CD4-positive, alpha-beta T cell treated with Interleukin-2 at 100 ng/mL for 4 hours (primary cell): Measurements from ENCODE around the gene SIPA1L3.

Experiments
- DNase-seq: peaks from one replicate; pipeline ENCODE4 v3.0.0-alpha.2; 2020; ENCODE audit warnings: low spot score

SIPA1L3 gene

GRCh38 chr19:38193445-38193844, 286.4 kb downstream of the SIPA1L3 start:
- no peak for DNase-seq

- no peak for DNase-seq
These were observed 287.2 kb downstream of the SIPA1L3 start for GRCh38 chr19:38194061-38194701.

GRCh38 chr19:38195237-38195636, 288.2 kb downstream of the SIPA1L3 start:
- DNase-seq, result no peak

DNA sequence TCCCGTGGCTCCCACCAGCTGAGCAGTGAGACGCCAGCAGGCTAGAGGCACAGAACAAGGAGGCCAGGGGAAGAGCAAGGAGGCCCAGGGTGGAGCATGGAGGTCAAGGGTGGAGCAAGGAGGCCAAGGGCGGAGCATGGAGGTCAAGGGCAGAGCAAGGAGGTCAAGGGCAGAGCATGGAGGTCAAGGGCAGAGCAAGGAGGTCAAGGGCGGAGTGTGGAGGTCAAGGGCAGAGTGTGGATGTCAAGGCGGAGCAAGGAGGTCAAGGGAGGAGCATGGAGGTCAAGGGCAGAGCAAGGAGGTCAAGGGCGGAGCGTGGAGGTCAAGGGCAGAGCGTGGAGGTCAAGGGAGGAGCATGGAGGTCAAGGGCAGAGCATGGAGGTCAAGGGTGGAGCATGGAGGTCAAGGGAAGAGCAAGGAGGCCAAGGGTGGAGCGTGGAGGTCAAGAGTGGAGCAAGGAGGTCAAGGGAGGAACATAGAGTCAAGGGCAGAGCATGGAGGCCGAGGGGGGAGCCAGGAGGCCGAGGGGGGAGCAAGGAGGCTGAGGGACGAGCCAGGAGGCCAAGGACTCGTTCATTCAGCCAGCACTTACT, 289.3 kb downstream of the SIPA1L3 start:
- no peak for DNase-seq

DNA sequence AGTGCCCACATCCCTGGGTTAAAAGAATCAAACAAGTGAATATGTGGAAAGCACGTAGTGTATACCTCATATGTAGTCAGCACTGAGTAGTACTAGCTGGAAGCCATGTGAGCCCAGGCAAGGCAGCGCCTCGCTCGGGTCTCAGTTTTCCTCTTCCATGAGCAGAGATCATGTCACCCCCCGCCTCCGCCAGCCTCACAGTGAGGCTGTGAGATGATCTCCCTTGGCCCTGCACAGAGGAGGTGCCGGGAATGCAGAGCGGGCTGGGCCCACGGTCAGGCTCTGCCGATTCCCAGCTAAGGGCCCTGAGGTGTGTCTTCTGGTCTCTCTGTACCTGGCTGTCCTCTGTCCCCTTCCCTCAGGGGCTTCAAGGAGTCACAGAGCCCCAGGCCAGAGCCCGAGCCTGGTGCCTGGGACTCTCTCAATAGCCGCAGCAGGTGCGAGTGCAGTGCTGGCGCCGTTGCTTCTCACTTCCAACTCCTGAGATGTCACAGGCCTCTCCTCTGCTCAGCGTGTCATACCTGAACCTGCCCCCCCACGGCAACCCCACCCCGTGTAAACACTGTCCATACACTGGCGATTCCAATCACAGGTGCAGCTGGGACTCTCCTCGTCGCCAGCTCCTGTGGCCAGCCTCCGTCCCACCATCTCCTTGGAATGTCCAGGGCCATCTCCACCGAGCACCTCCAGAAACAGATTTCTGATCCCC, 290.1 kb downstream of the SIPA1L3 start:
- DNase-seq, result no peak

GRCh38 chr19:38197937-38198704, 291.1 kb downstream of the SIPA1L3 start:
- no peak for DNase-seq

DNA sequence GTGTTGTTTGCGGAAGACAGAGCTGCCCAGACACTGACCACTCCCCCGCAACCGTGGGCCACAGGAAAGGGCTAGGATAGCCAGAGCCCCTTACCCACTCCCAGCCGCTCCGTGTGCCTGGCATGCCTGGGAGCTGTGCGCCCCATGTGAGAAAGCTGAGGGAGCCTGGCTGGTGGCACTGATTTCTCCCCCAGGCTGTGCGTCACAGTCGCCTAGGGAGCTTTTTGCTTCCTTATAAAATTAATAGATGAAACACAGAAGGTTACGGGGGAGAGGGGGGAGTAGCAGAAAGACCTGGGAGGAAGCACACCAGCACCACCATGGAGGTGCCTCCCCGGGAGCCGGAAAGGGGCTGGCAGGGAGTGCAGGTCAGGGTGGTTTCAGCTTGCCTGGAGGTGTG, 292.3 kb downstream of the SIPA1L3 start:
- DNase-seq, result no peak

DNA sequence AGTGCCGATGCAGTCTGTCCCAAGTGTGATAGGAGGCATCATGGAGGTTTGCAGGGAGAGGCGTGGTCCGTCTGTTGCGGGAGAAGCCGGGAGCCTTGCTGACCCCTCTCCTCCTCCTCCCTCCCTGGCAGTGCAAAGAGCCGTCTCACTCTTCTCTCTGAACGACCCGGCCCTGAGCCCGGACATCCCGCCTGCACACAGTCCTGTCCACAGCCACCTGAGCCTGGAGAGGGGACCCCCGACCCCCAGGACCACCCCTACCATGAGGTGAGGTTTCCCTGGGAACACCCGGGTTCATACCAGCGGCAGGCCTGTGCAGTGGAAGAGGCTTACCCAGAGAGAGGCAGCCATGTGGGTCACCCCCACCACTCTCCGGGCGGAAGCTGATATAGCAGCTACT, 294.7 kb downstream of the SIPA1L3 start:
- DNase-seq, result no peak

- DNase-seq, result no peak
These were observed 295.5 kb downstream of the SIPA1L3 start for GRCh38 chr19:38202504-38202903.

- no peak for DNase-seq
These were observed 296.2 kb downstream of the SIPA1L3 start for GRCh38 chr19:38203197-38203596.

DNA sequence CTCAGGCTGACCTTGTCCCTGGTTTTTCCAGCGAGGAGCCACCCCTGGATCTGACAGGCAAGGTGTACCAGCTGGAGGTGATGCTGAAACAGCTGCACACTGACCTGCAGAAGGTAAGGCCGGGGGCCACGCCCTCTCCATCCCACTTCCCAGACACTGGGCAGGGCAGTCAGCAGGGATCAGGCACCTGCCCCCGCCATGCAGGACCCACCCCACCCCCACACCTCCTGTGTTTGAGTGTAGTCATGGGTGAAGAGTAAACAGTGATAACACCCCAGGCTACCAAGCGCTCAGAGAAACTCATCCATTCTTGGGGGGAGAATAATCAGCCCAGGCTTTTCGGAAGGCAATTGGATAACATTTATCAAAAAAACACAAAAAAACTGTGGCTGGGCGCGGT, 297.1 kb downstream of the SIPA1L3 start:
- no peak for DNase-seq

GRCh38 chr19:38204728-38205127, 297.7 kb downstream of the SIPA1L3 start:
- no peak for DNase-seq

DNA sequence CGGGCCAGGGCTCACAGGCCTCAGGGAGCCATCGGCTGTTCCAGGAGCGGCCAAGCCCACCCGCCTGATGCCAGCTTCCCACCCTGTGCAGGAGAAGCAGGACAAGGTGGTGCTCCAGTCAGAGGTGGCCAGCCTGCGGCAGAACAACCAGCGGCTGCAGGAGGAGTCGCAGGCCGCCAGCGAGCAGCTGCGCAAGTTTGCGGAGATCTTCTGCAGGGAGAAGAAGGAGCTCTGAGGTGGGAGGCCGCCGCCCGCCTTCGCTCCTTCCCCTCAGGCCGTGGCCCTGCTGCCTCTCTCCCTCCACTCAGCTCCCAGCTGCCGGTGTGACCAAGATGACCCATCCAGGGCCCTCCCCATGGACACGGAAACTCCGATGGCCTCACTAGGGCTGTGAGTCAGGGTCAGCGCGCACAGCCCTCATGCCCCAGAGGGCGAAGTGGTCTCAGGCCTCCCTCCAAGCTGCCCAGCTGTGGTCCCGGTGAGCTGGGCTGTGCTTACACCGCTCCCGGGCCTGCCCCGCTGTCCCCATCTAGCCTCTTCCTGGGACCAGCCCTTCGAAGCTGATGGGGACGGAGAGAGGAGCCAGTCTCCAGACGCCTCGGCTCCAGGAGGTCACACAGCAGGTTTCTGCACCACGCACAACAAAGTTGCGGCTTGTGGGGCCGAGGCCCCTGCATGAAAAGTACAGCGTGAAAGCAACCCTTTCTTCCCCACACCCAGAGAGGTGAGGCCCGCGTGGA, 299.2 kb downstream of the SIPA1L3 start:
- no peak for DNase-seq

DNA sequence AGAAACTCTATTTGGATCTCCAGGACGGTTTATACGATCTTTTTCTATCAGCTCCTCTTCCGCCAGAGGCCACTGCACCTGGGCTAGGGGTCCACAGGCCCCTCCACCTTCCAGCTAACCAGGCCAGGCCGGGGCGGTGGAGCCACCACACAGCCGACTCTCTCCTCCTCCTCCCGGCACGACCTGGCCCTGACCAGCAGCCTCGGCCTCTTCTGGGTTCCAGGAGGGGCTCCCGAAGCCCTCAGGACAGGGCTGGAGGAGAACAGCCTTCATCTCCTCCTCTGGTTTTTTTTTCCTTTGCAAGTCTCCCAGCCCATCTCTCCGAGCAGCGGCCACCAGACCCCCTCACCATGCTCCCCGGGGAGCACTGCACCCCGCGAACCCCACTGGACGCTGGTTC, 299.9 kb downstream of the SIPA1L3 start:
- no peak for DNase-seq

DNA sequence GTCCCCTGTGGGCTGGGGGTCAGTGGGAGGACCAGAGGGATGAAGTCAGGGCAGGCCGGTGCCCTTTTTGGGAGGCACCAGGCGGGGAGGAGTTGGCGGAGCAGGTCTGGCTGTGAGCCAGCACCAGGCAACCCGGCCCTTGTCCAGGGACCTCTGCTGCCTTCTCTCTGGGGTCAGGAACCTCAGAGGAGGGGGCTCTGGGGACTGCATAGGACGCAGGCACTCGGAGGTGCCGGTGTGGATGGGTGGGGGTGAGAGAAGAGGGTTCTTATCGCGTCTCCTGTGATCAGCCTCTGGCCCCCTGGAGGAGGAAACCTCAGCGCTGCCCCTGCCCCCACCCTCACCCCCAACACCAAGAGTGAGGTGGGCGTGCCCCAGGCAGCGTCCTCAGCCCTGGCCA, 300.5 kb downstream of the SIPA1L3 start:
- DNase-seq, result no peak

DNA sequence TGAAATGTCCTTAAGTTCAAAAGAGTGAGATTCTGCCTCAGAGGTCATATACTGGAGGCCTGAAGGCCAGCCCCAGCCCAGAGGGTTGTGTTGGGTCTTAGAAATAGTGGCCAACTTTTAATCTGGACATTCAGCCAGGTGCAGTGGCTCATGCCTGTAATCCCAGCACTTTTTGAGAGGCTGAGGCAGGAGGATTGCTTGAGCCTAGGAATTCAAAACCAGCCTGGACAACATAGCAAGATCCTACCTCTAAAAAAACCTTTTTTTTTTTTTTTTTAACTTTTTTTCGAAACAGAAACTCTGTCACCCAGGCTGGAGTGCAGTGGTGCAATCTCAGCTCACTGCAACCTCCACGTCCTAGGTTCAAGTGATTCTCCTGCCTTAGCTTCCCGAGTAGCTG, 301.6 kb downstream of the SIPA1L3 start:
- DNase-seq, result no peak

DNA sequence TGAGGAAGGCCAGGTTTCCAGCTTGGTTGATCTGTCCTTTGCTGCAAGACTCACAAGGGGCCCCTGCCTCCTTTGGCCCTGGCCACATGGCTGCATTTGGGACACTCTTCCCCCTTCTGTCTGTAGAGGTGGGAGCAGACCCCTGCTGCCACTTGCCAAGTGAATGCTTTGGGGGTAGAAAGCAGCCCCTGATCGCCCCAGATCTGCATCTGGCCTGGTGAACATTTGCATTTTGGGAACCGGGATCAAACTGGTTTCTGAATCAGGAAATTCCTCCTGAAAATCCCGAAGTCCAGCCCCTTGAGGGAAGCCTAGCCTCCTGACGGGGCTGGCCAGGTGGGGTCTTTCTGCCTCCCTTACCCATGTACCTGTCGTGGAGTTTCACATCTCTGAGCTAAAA, 302.1 kb downstream of the SIPA1L3 start:
- no peak for DNase-seq

GRCh38 chr19:38209671-38210457, 302.9 kb downstream of the SIPA1L3 start:
- DNase-seq, result no peak

- DNase-seq, result no peak
These were observed 303.5 kb downstream of the SIPA1L3 start for GRCh38 chr19:38210458-38210987.

GRCh38 chr19:38211151-38211591, 304.2 kb downstream of the SIPA1L3 start:
- no peak for DNase-seq

DNA sequence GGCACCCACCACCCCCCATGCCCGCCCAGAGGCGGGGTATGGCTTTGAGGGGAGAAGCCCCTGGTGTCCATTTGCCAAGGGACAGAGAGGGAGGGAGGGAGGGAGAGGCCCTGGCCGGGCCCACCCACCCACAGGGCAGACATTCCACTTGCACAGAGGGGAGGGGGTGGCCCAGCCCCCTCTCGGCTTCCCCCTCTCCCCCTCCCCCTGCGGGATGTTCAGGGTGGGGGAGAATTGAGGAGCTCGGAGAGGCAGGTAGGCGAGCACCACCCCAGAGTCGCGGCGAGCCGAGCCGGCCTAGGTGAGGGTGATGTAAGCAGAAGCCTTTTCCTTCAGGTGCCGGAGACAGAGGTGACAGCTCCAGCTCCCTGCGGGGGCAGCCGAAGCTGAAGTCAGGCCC, 304.8 kb downstream of the SIPA1L3 start:
- DNase-seq, result no peak
